Measurements from ENCODE around the gene CD22.
"Not testable (repeated sequence)": the region's sequence is repeated elsewhere in the genome, so short reads cannot be mapped to it uniquely, and the experiment has no call there.

- TF ChIP-seq CTCF (conservative IDR thresholded peaks at IDR 0.05); ZFX (IDR thresholded peaks at IDR 0.05): not testable (repeated sequence)
Observed at GRCh38 chr19:35360081-35360480, 31.1 kb downstream of the CD22 start.

Data from C4-2B (cell line).